ENCODE results near the gene HSPA6. TPM values are rescaled to one million over a fixed set of nuclear protein-coding genes. Genes with fewer than 3 reads are reported as not detected.
"Not testable (repeated sequence)": the region's sequence is repeated elsewhere in the genome, so short reads cannot be mapped to it uniquely, and the experiment has no call there.

The HSPA6 gene
- total RNA-seq, 1 experiment from 2014 or later, result not detected

GRCh38 chr1:161513448-161513780 is 10.9 kb upstream of the HSPA6 start:
- POLR2A ChIA-PET; H3K4me3 ChIP-seq (replicated peaks in 1 of 2; ENCODE audit: low read depth in 1 of 2, low read length in 2 of 2); H3K9me2 ChIP-seq (ENCODE audit: insufficient read depth); RAD21 ChIA-PET (ENCODE audit: low non-redundant PET in 1 of 2, low total read pairs in 2 of 2, uncharacterized antibody in 2 of 2, unreplicated experiment in 2 of 2); CTCF ChIA-PET; H2AFZ ChIP-seq (ENCODE audit: low read depth, low read length, poor library complexity, severe bottlenecking); H4K20me1 ChIP-seq (ENCODE audit: insufficient read depth); ATAC-seq; H3K79me2 ChIP-seq (ENCODE audit: insufficient read depth, low read length); H3K9me3 ChIP-seq (ENCODE audit: control insufficient read depth in 1 of 2, insufficient read depth in 1 of 2, low read depth in 1 of 2, low read length in 2 of 2); DNase-seq (ENCODE audit: low read depth, low spot score); H3K36me3 ChIP-seq (ENCODE audit: control insufficient read depth in 1 of 2, insufficient read depth in 2 of 2, low read length in 2 of 2); H3K9ac ChIP-seq (ENCODE audit: low read length); H3K27ac ChIP-seq (ENCODE audit: low read depth, low read length); H3K4me1 ChIP-seq (ENCODE audit: control insufficient read depth in 1 of 2, insufficient read depth in 2 of 2, low read length in 2 of 2); intact Hi-C loops (cut with micrococcal nuclease); BruUV-seq (replicated peaks); H3K4me2 ChIP-seq (ENCODE audit: low read length); H3K27me3 ChIP-seq (ENCODE audit: insufficient read depth, low read length): not testable (repeated sequence)

GRCh38 chr1:161513953-161514352 is 10.4 kb upstream of the HSPA6 start:
- H3K4me2 ChIP-seq (ENCODE audit: low read length); H3K9me3 ChIP-seq (ENCODE audit: control insufficient read depth in 1 of 2, insufficient read depth in 1 of 2, low read depth in 1 of 2, low read length in 2 of 2); DNase-seq (ENCODE audit: low read depth, low spot score); RAD21 ChIA-PET (ENCODE audit: low non-redundant PET in 1 of 2, low total read pairs in 2 of 2, uncharacterized antibody in 2 of 2, unreplicated experiment in 2 of 2); intact Hi-C loops (cut with micrococcal nuclease); H3K36me3 ChIP-seq (ENCODE audit: control insufficient read depth in 1 of 2, insufficient read depth in 2 of 2, low read length in 2 of 2); H2AFZ ChIP-seq (ENCODE audit: low read depth, low read length, poor library complexity, severe bottlenecking); H3K79me2 ChIP-seq (ENCODE audit: insufficient read depth, low read length); H4K20me1 ChIP-seq (ENCODE audit: insufficient read depth); H3K9me2 ChIP-seq (ENCODE audit: insufficient read depth); H3K4me3 ChIP-seq (replicated peaks in 1 of 2; ENCODE audit: low read depth in 1 of 2, low read length in 2 of 2); H3K9ac ChIP-seq (ENCODE audit: low read length); H3K27ac ChIP-seq (ENCODE audit: low read depth, low read length); POLR2A ChIA-PET; H3K27me3 ChIP-seq (ENCODE audit: insufficient read depth, low read length); ATAC-seq; CTCF ChIA-PET; BruUV-seq (replicated peaks); H3K4me1 ChIP-seq (ENCODE audit: control insufficient read depth in 1 of 2, insufficient read depth in 2 of 2, low read length in 2 of 2): not testable (repeated sequence)

GRCh38 chr1:161523041-161523816 is 1.1 kb upstream of the HSPA6 start:
- RAD21 ChIA-PET (ENCODE audit: low non-redundant PET in 1 of 2, low total read pairs in 2 of 2, uncharacterized antibody in 2 of 2, unreplicated experiment in 2 of 2); BruUV-seq (replicated peaks); H3K27me3 ChIP-seq (ENCODE audit: insufficient read depth, low read length); H2AFZ ChIP-seq (ENCODE audit: low read depth, low read length, poor library complexity, severe bottlenecking); intact Hi-C loops (cut with micrococcal nuclease); CTCF ChIA-PET; H3K79me2 ChIP-seq (ENCODE audit: insufficient read depth, low read length); H3K9me2 ChIP-seq (ENCODE audit: insufficient read depth); H3K4me1 ChIP-seq (ENCODE audit: control insufficient read depth in 1 of 2, insufficient read depth in 2 of 2, low read length in 2 of 2); H3K4me3 ChIP-seq (replicated peaks in 1 of 2; ENCODE audit: low read depth in 1 of 2, low read length in 2 of 2); DNase-seq (ENCODE audit: low read depth, low spot score); H4K20me1 ChIP-seq (ENCODE audit: insufficient read depth); H3K9me3 ChIP-seq (ENCODE audit: control insufficient read depth in 1 of 2, insufficient read depth in 1 of 2, low read depth in 1 of 2, low read length in 2 of 2); H3K36me3 ChIP-seq (ENCODE audit: control insufficient read depth in 1 of 2, insufficient read depth in 2 of 2, low read length in 2 of 2); H3K27ac ChIP-seq (ENCODE audit: low read depth, low read length); POLR2A ChIA-PET; H3K9ac ChIP-seq (ENCODE audit: low read length): not testable (repeated sequence)
- ATAC-seq, result peak; percentile 43
- H3K4me2 ChIP-seq (ENCODE audit: low read length), result peak overlapping the region; percentile 80

GRCh38 chr1:161524742-161525291 is 477 bp downstream of the HSPA6 start:
- H3K9me3 ChIP-seq (ENCODE audit: control insufficient read depth in 1 of 2, insufficient read depth in 1 of 2, low read depth in 1 of 2, low read length in 2 of 2); intact Hi-C loops (cut with micrococcal nuclease); H3K79me2 ChIP-seq (ENCODE audit: insufficient read depth, low read length); H3K4me1 ChIP-seq (ENCODE audit: control insufficient read depth in 1 of 2, insufficient read depth in 2 of 2, low read length in 2 of 2); RAD21 ChIA-PET (ENCODE audit: low non-redundant PET in 1 of 2, low total read pairs in 2 of 2, uncharacterized antibody in 2 of 2, unreplicated experiment in 2 of 2); ATAC-seq; H3K4me3 ChIP-seq (replicated peaks in 1 of 2; ENCODE audit: low read depth in 1 of 2, low read length in 2 of 2); H2AFZ ChIP-seq (ENCODE audit: low read depth, low read length, poor library complexity, severe bottlenecking); H3K27ac ChIP-seq (ENCODE audit: low read depth, low read length); H3K9me2 ChIP-seq (ENCODE audit: insufficient read depth); H3K36me3 ChIP-seq (ENCODE audit: control insufficient read depth in 1 of 2, insufficient read depth in 2 of 2, low read length in 2 of 2); H4K20me1 ChIP-seq (ENCODE audit: insufficient read depth); H3K27me3 ChIP-seq (ENCODE audit: insufficient read depth, low read length); BruUV-seq (replicated peaks); H3K9ac ChIP-seq (ENCODE audit: low read length); CTCF ChIA-PET; POLR2A ChIA-PET; H3K4me2 ChIP-seq (ENCODE audit: low read length); DNase-seq (ENCODE audit: low read depth, low spot score): not testable (repeated sequence)

All from HCT116 (cell line).